DOHH2 (cell line): Measurements from ENCODE around the gene GLIS2.

Source experiments
- H3F3A ChIP-seq: fragments of 200-600 bp; sonication (generic), shearing (Covaris generic); 2 replicates; pipeline ENCODE4 v1.6.0; 2016; ENCODE audit warnings: antibody characterized with exemption, mild to moderate bottlenecking; ENCODE audit not compliant: control insufficient read depth, insufficient read depth
- H3K27ac ChIP-seq: fragments of 200-600 bp; sonication (generic); 2 replicates; pipeline ENCODE4 v1.5.1; 2014; ENCODE audit warnings: low read depth, mild to moderate bottlenecking, low read length, moderate library complexity
- H3K27me3 ChIP-seq: fragments of 200-600 bp; sonication (generic); 2 replicates; pipeline ENCODE4 v1.6.1; 2014; ENCODE audit warnings: mild to moderate bottlenecking, low read length, mixed read lengths; ENCODE audit not compliant: control insufficient read depth
- H3K36me3 ChIP-seq: fragments of 200-600 bp; sonication (generic); 2 replicates; pipeline ENCODE4 v1.6.1; 2014; ENCODE audit warnings: mild to moderate bottlenecking, low read length, moderate library complexity, mixed read lengths; ENCODE audit not compliant: control insufficient read depth
- H3K4me1 ChIP-seq: fragments of 200-600 bp; sonication (generic); 2 replicates; pipeline ENCODE4 v1.6.1; 2014; ENCODE audit warnings: mild to moderate bottlenecking, low read length, mixed read lengths; ENCODE audit not compliant: control insufficient read depth
- H3K4me2 ChIP-seq: fragments of 200-600 bp; sonication (generic); 2 replicates; pipeline ENCODE4 v1.6.0; 2014; ENCODE audit warnings: mild to moderate bottlenecking, low read length, moderate library complexity
- H3K4me3 ChIP-seq: fragments of 200-600 bp; sonication (generic); 2 replicates; pipeline ENCODE4 v1.5.1; 2014; ENCODE audit warnings: mild to moderate bottlenecking, low read length, mixed read lengths
- H3K79me2 ChIP-seq: fragments of 200-600 bp; sonication (generic); 2 replicates; pipeline ENCODE4 v1.6.1; 2014; ENCODE audit warnings: mild to moderate bottlenecking, low read length, mixed read lengths; ENCODE audit not compliant: control insufficient read depth
- H3K9me2 ChIP-seq: fragments of 200-600 bp; sonication (generic); replicated peaks from 2 replicates; pipeline ENCODE4 v1.6.1; 2014; ENCODE audit warnings: mild to moderate bottlenecking, low read length, mixed read lengths; ENCODE audit not compliant: control insufficient read depth
- H3K9me3 ChIP-seq: fragments of 200-600 bp; sonication (generic); 2 replicates; pipeline ENCODE4 v1.6.1; 2014; ENCODE audit warnings: antibody characterized with exemption, low read length, mixed read lengths; ENCODE audit not compliant: control insufficient read depth, insufficient read depth
- H4K20me1 ChIP-seq: fragments of 200-600 bp; sonication (generic); 2 replicates; pipeline ENCODE4 v1.6.0; 2014; ENCODE audit warnings: low read depth, mild to moderate bottlenecking, antibody characterized with exemption, low read length, moderate library complexity; ENCODE audit not compliant: control insufficient read depth, insufficient read depth
- CTCF ChIP-seq: fragments of 200-600 bp; sonication (generic); IDR thresholded peaks from one replicate; pipeline ENCODE4 v1.5.1; 2014; ENCODE audit warnings: antibody characterized with exemption, mild to moderate bottlenecking, low read depth, low read length; ENCODE audit not compliant: poor library complexity, severe bottlenecking
- EZH2phosphoT487 ChIP-seq: fragments of 200-600 bp; sonication (generic); IDR thresholded peaks from 2 replicates; pipeline ENCODE4 v1.6.1; 2017; ENCODE audit warnings: borderline replicate concordance, mild to moderate bottlenecking, antibody characterized with exemption, low read length, moderate library complexity, mixed read lengths

Gene GLIS2

DNA sequence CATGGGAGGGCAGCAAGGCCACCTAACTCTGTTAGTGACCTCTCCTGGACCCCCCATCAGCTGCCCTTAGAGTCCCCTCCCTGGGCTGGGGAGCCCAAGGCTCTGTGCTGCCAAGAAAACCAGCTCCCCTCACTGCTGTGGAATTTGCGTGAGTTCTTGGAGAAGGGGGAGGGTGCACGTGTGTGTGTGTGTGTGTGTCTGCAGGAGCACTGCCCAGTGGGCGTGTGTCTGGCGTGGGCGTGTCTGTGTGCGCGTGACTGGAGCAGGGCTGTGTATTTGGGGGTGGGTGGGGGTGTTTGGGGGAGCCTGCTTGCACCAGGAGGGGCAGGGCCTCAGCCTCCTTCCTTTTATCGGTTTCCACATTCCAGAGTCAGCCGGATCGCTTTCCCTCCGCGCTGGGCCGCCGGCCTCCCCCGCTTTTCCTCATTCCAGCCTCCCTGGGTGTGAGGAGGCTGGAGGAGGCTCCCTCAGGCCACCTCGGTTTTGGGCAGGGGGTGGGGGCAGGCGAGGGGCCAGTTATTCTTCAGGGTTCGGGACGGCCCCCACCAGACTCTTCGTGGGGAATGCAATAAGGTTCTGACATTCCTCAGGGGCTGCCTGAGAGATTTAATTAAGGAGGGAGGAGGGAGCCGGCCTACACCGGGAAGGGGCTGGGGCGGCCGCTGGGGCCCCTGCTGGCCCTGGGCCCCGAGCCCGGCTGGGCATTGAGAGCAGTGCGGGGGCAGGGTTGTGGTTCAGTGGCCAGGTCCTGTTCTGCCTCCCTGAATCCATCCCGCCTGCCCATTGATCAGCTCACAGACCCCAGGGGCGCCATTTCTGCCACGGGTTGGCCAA is 58.3 kb downstream of the GLIS2 start:
- no peak for TF ChIP-seq EZH2phosphoT487
- TF ChIP-seq CTCF: no peak
- no peaks in the 10 kb centered on the region for H3K9me3 ChIP-seq
- H3K4me2 ChIP-seq: no peak overlapping the region
- no peaks in the 10 kb centered on the region for H3K36me3 ChIP-seq
- H3K4me1 ChIP-seq: peaks cover 35% of the 10 kb centered on the region
- H3K4me3 ChIP-seq: no peak overlapping the region
- no peaks in the 10 kb centered on the region for H3K79me2 ChIP-seq
- no peaks in the 10 kb centered on the region for H3K9me2 ChIP-seq
- peaks cover 5% of the 10 kb centered on the region for H3K27me3 ChIP-seq
- no peak overlapping the region for H3K27ac ChIP-seq
- H4K20me1 ChIP-seq: peaks cover 19% of the 10 kb centered on the region
- H3F3A ChIP-seq: no peaks in the 10 kb centered on the region

DNA sequence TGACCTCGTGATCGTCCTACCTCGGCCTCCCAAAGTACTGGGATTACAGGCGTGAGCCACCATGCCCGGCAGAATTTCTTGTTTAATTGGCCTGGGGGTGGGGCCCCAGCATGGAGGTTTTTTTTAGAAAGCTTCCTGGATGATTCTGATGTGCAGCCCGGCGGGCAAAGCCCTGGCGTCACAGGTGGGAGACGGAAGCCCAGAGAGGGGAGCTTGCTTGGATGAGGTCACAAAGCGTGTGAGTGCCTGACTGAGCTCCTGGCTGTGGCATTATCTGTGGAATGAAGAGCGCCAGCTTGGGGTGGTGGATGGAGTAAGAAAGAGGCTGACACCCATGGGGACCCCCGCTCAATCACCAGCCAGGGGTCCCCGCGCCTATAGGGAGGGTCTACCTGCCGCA is 59.9 kb downstream of the GLIS2 start:
- H3K9me2 ChIP-seq: no peaks in the 10 kb centered on the region
- no peaks in the 10 kb centered on the region for H3K79me2 ChIP-seq
- H3K4me2 ChIP-seq: no peak overlapping the region
- H3K27ac ChIP-seq: no peak overlapping the region
- TF ChIP-seq EZH2phosphoT487 (no peak), CTCF (no peak)
- H3K36me3 ChIP-seq: no peaks in the 10 kb centered on the region
- H3K4me1 ChIP-seq: peaks cover 31% of the 10 kb centered on the region
- peaks cover 5% of the 10 kb centered on the region for H3K27me3 ChIP-seq
- H3F3A ChIP-seq: no peaks in the 10 kb centered on the region
- H3K9me3 ChIP-seq: no peaks in the 10 kb centered on the region
- peaks cover 14% of the 10 kb centered on the region for H4K20me1 ChIP-seq
- no peak overlapping the region for H3K4me3 ChIP-seq

GRCh38 chr16:4376126-4376892 is 60.4 kb downstream of the GLIS2 start:
- Histone ChIP-seq H3K79me2 (no peaks in the 10 kb centered on the region), H3K9me2 (no peaks in the 10 kb centered on the region), H3K27me3 (peaks cover 5% of the 10 kb centered on the region), H3K4me3 (no peak overlapping the region), H3K4me1 (peaks cover 25% of the 10 kb centered on the region), H3F3A (no peaks in the 10 kb centered on the region), H3K9me3 (no peaks in the 10 kb centered on the region), H3K27ac (no peak overlapping the region), H3K4me2 (no peak overlapping the region), H3K36me3 (no peaks in the 10 kb centered on the region), H4K20me1 (peaks cover 9% of the 10 kb centered on the region)
- TF ChIP-seq EZH2phosphoT487 (no peak), CTCF (no peak)
